IMR-90 (cell line): ENCODE results near the gene TAAR9. TPM values are rescaled to one million over a fixed set of nuclear protein-coding genes. Genes with fewer than 3 reads are reported as not detected.

Source experiments
- ATAC-seq: fragments of 200-7000 bp; cut with Tn5 transposase; 2 replicates; pipeline ENCODE4 v1.9.1; 2020; ENCODE audit warnings: low read depth, mild to moderate bottlenecking, moderate library complexity
- Bru-seq: library from RNA; stranded (reverse); fragments of 400-500 nt; gene quantifications from one replicate; lab custom pipeline; 2021; lab: Mats Ljungman, UMichigan
- BruChase-seq, 2 experiments: library from RNA; stranded (reverse); fragments of 400-500 nt; gene quantifications; one replicate each; lab custom pipeline; 2021; lab: Mats Ljungman, UMichigan
- BruUV-seq: library from RNA; stranded (reverse); fragments of 400-500 nt; replicated peaks from 2 replicates; lab custom pipeline; 2021; lab: Mats Ljungman, UMichigan
- CTCF ChIA-PET: fragments of 300-600 bp; formaldehyde crosslinking; extraction: SDS; loops from one replicate; lab custom pipeline; 2021; ENCODE audit warnings: antibody characterized with exemption; lab: Yijun Ruan, JAX
- POLR2A ChIA-PET: fragments of 300-600 bp; sonication (Branson Sonifier 250); formaldehyde crosslinking; loops from one replicate; lab custom pipeline; 2022; ENCODE audit warnings: antibody characterized with exemption; ENCODE audit not compliant: unreplicated experiment; lab: Charles Lee
- DNase-seq: peaks from one replicate; pipeline ENCODE4 v3.0.0; 2013
- H2AFZ ChIP-seq: replicated peaks from 2 replicates; pipeline ENCODE3; 2013; ENCODE audit warnings: low read length, mild to moderate bottlenecking; ENCODE audit not compliant: poor library complexity
- H2AK5ac ChIP-seq: 2 replicates; pipeline ENCODE4 v1.6.1; 2013; ENCODE audit warnings: low read depth, low read length, inconsistent platforms
- H2AK9ac ChIP-seq: replicated peaks from 2 replicates; pipeline ENCODE3; 2013; ENCODE audit warnings: mild to moderate bottlenecking, low read depth, low read length, moderate library complexity; ENCODE audit not compliant: poor library complexity
- H2BK120ac ChIP-seq: 2 replicates; pipeline ENCODE4 v1.6.1; 2013; ENCODE audit warnings: low read depth, low read length, inconsistent platforms
- H2BK15ac ChIP-seq: 3 replicates; pipeline ENCODE4 v1.6.1; 2013; ENCODE audit warnings: low read depth, low read length, inconsistent platforms
- H2BK20ac ChIP-seq: 2 replicates; pipeline ENCODE4 v1.6.1; 2013; ENCODE audit warnings: low read depth, mild to moderate bottlenecking, inconsistent platforms, low read length, moderate library complexity
- H2BK5ac ChIP-seq: 2 replicates; pipeline ENCODE4 v1.6.1; 2013; ENCODE audit warnings: mild to moderate bottlenecking, low read depth, low read length, inconsistent platforms; ENCODE audit not compliant: poor library complexity, severe bottlenecking
- H3K14ac ChIP-seq: replicated peaks from 2 replicates; pipeline ENCODE4 v1.6.1; 2013; ENCODE audit warnings: low read depth, low read length, inconsistent platforms
- H3K18ac ChIP-seq: 2 replicates; pipeline ENCODE4 v1.6.1; 2013; ENCODE audit warnings: low read depth, low read length, control low read depth
- H3K23ac ChIP-seq: 2 replicates; pipeline ENCODE4 v1.6.1; 2013; ENCODE audit warnings: low read depth, low read length, inconsistent platforms
- H3K27ac ChIP-seq: 2 replicates; pipeline ENCODE4 v1.5.1; 2013; ENCODE audit warnings: mild to moderate bottlenecking, control low read depth, low read length; ENCODE audit not compliant: insufficient read depth
- H3K27me3 ChIP-seq: 2 replicates; pipeline ENCODE4 v1.6.1; 2013; ENCODE audit warnings: low read length; ENCODE audit not compliant: control insufficient read depth, insufficient read depth
- H3K36me3 ChIP-seq: 2 replicates; pipeline ENCODE4 v1.6.1; 2013; ENCODE audit warnings: low read length, mixed read lengths; ENCODE audit not compliant: control insufficient read depth, insufficient read depth
- H3K4ac ChIP-seq: 2 replicates; pipeline ENCODE4 v1.6.1; 2013; ENCODE audit warnings: low read depth, low read length, inconsistent platforms
- H3K4me1 ChIP-seq: 2 replicates; pipeline ENCODE4 v1.6.1; 2013; ENCODE audit warnings: low read length, mixed read lengths; ENCODE audit not compliant: control insufficient read depth, insufficient read depth
- H3K4me2 ChIP-seq: 2 replicates; pipeline ENCODE4 v1.6.1; 2013; ENCODE audit warnings: low read depth, mild to moderate bottlenecking, control low read depth, low read length, moderate library complexity
- H3K4me3 ChIP-seq: 2 replicates; pipeline ENCODE4 v1.5.1; 2013; ENCODE audit warnings: low read depth, mild to moderate bottlenecking, control low read depth, low read length, moderate library complexity; ENCODE audit not compliant: insufficient read depth
- H3K56ac ChIP-seq: 2 replicates; pipeline ENCODE4 v1.6.1; 2013; ENCODE audit warnings: low read length, inconsistent platforms; ENCODE audit not compliant: insufficient read depth; ENCODE audit errors: extremely low read depth
- H3K79me1 ChIP-seq, 2 experiments: 2 replicates each; pipeline ENCODE4 v1.6.1; 2013; ENCODE audit warnings: low read length in 2 of 2, inconsistent platforms in 1 of 2, low read depth in 1 of 2
- H3K9ac ChIP-seq: 2 replicates; pipeline ENCODE4 v1.6.1; 2013; ENCODE audit warnings: low read depth, low read length, control low read depth
- H3K9me1 ChIP-seq: 2 replicates; pipeline ENCODE4 v1.6.1; 2013; ENCODE audit warnings: low read length, inconsistent platforms; ENCODE audit not compliant: insufficient read depth
- H3K9me3 ChIP-seq: 2 replicates; pipeline ENCODE4 v1.6.1; 2013; ENCODE audit warnings: low read length; ENCODE audit not compliant: control insufficient read depth, insufficient read depth
- H4K20me1 ChIP-seq: 2 replicates; pipeline ENCODE4 v1.6.1; 2013; ENCODE audit warnings: low read length, inconsistent platforms; ENCODE audit not compliant: insufficient read depth
- H4K5ac ChIP-seq: 2 replicates; pipeline ENCODE4 v1.6.1; 2013; ENCODE audit warnings: mild to moderate bottlenecking, low read depth, low read length, control low read depth
- H4K8ac ChIP-seq, 2 experiments: 2 replicates each; pipeline ENCODE4 v1.6.1; 2013; ENCODE audit warnings: low read depth in 2 of 2, low read length in 2 of 2, control low read depth in 1 of 2, inconsistent platforms in 1 of 2
- H4K91ac ChIP-seq: 2 replicates; pipeline ENCODE4 v1.6.1; 2013; ENCODE audit warnings: low read depth, low read length, inconsistent platforms; ENCODE audit not compliant: insufficient read depth
- POLR2A ChIP-seq: IDR thresholded peaks from 2 replicates; pipeline ENCODE4 v1.6.1; 2012; ENCODE audit warnings: mild to moderate bottlenecking, low read depth, low read length
- RFX5 ChIP-seq: IDR thresholded peaks from 2 replicates; pipeline ENCODE4 v1.8.0; 2012; ENCODE audit warnings: low read depth, mild to moderate bottlenecking, low read length, moderate library complexity
- SMC3 ChIP-seq: fragments of 150-350 bp; IDR thresholded peaks from 2 replicates; pipeline ENCODE4 v1.6.1; 2016; ENCODE audit warnings: low read depth, mild to moderate bottlenecking, antibody characterized with exemption, low read length, moderate library complexity
- WGBS, 2 experiments: methylation state at CpG; one replicate each; pipeline versions ENCODE4 v1.1.5 to v1.1.7; 2013; ENCODE audit warnings: missing lambda C conversion rate in 2 of 2; ENCODE audit not compliant: insufficient read length in 1 of 2; ENCODE audit errors: extremely low coverage in 2 of 2; 5-methylcytosine and 5-hydroxymethylcytosine counted together
- dilution Hi-C: fragments of 300-500 bp; cut with HindIII; formaldehyde crosslinking; loops from one replicate; pipeline ENCODE4 v1.14.3; 2018; ENCODE audit warnings: low sequenced_read_pairs; ENCODE audit not compliant: unreplicated experiment
- in situ Hi-C: fragments of 300-500 bp; cut with MboI; formaldehyde crosslinking; loops from 3 replicates; pipeline ENCODE4 v1.14.3; 2019; ENCODE audit warnings: low sequenced_read_pairs, inconsistent platforms, mixed read lengths
- intact Hi-C: fragments of 100-400 bp; cut with micrococcal nuclease; formaldehyde crosslinking; loops from 2 replicates; pipeline ENCODE4 v1.10.0; 2022
- long read RNA-seq: library from polyadenylated mRNA; unstranded; transcript quantifications from one replicate; pipeline ENCODE4 v2.0.0, GENCODE V29; 2021; ENCODE audit not compliant: unreplicated experiment
- polyA plus RNA-seq, 3 experiments: library from polyadenylated mRNA; depleted of rRNA; stranded (reverse); fragments of >200 nt; gene quantifications; 2 replicates each; pipeline ENCODE4 v1.2.3, GENCODE V29; 2012; ENCODE audit warnings: low replicate concordance in 1 of 3
- total RNA-seq: library from RNA; depleted of rRNA; stranded (reverse); fragments of >200 nt; gene quantifications from 2 replicates; pipeline ENCODE4 v1.2.3, GENCODE V29; 2012; rRNA removed
- TF ChIP-seq, protein P1 (sequence below): fragments of 150-350 bp; IDR thresholded peaks from 2 replicates; pipeline ENCODE4 v1.6.1; 2016; ENCODE audit warnings: low read depth, mild to moderate bottlenecking, low read length, moderate library complexity, borderline replicate concordance
- TF ChIP-seq, protein P2 (sequence below): fragments of 150-350 bp; IDR thresholded peaks from 2 replicates; pipeline ENCODE4 v1.6.1; 2017; ENCODE audit warnings: mild to moderate bottlenecking, antibody characterized with exemption, low read length, low read depth

The TAAR9 gene, protein sequence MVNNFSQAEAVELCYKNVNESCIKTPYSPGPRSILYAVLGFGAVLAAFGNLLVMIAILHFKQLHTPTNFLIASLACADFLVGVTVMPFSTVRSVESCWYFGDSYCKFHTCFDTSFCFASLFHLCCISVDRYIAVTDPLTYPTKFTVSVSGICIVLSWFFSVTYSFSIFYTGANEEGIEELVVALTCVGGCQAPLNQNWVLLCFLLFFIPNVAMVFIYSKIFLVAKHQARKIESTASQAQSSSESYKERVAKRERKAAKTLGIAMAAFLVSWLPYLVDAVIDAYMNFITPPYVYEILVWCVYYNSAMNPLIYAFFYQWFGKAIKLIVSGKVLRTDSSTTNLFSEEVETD
- total RNA-seq: not detected in 2 replicates
- not detected in 2 replicates for polyA plus RNA-seq (2012; rRNA removed)
- not detected in 2 replicates for polyA plus RNA-seq (2012; cell fraction: cytosol; rRNA removed)
- not detected in 2 replicates for polyA plus RNA-seq (2012; cell fraction: nucleus; rRNA removed; ENCODE audit: low replicate concordance)
- Bru-seq, nascent RNA: not detected
- BruChase-seq, experiment 1, labeled RNA remaining after a 6-hour chase: not detected
- BruChase-seq, experiment 2, labeled RNA remaining after a 2-hour chase: not detected
- long read RNA-seq: 0 reads

GRCh38 chr6:132537977-132538376 is at the start of gene TAAR9:
Gene TAAR9, plus strand, starts transcription at chr6:132538277. Its CDS starts 13 bp downstream, at chr6:132538290.
- no peaks in the 10 kb centered on the region for H3K36me3 ChIP-seq
- H4K5ac ChIP-seq: no peak within 1 kb of the TSS
- no peak within 1 kb of the TSS for H4K91ac ChIP-seq
- no TSS peak for BruUV-seq
- no peak within 1 kb of the TSS for H3K4me3 ChIP-seq
- no peak within 1 kb of the TSS for H2BK5ac ChIP-seq
- no CpG with 5 or more reads among the region's 4 CpGs for WGBS, 2 experiments
- ATAC-seq: no peak
- H3K27ac ChIP-seq: no peak within 1 kb of the TSS
- no peak within 1 kb of the TSS for H3K4ac ChIP-seq
- no peak within 1 kb of the TSS for H2AFZ ChIP-seq
- H3K9ac ChIP-seq: no peak within 1 kb of the TSS
- H3K14ac ChIP-seq: no peak within 1 kb of the TSS
- no peaks in the 10 kb centered on the region for H3K9me3 ChIP-seq
- H2BK20ac ChIP-seq: no peak within 1 kb of the TSS
- H3K4me1 ChIP-seq: no peaks in the 10 kb centered on the region
- ChIA-PET CTCF (no interaction called here), POLR2A (no interaction called here)
- no peaks in the 10 kb centered on the region for H3K79me1 ChIP-seq
- no peak within 1 kb of the TSS for H2AK9ac ChIP-seq
- H3K4me2 ChIP-seq: no peak within 1 kb of the TSS
- intact Hi-C loops (no loop called here), dilution Hi-C loops (no loop called here), in situ Hi-C loops (loop anchor here (10.0 kb wide), 1 partner anchor 237 kb away; no protein-coding TSS in a partner anchor)
- H4K8ac ChIP-seq: no peak within 1 kb of the TSS
- H3K23ac ChIP-seq: no peak within 1 kb of the TSS
- peaks cover 20% of the 10 kb centered on the region for H3K27me3 ChIP-seq
- H3K56ac ChIP-seq: no peak within 1 kb of the TSS
- no peak for TF ChIP-seq RFX5
- no peak for TF ChIP-seq SMC3
- TF ChIP-seq, protein P1, sequence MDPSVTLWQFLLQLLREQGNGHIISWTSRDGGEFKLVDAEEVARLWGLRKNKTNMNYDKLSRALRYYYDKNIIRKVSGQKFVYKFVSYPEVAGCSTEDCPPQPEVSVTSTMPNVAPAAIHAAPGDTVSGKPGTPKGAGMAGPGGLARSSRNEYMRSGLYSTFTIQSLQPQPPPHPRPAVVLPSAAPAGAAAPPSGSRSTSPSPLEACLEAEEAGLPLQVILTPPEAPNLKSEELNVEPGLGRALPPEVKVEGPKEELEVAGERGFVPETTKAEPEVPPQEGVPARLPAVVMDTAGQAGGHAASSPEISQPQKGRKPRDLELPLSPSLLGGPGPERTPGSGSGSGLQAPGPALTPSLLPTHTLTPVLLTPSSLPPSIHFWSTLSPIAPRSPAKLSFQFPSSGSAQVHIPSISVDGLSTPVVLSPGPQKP: no peak
- TF ChIP-seq POLR2A: no peak
- TF ChIP-seq, protein P2, sequence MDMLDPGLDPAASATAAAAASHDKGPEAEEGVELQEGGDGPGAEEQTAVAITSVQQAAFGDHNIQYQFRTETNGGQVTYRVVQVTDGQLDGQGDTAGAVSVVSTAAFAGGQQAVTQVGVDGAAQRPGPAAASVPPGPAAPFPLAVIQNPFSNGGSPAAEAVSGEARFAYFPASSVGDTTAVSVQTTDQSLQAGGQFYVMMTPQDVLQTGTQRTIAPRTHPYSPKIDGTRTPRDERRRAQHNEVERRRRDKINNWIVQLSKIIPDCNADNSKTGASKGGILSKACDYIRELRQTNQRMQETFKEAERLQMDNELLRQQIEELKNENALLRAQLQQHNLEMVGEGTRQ: no peak
- no peak within 1 kb of the TSS for H2AK5ac ChIP-seq
- no peaks in the 10 kb centered on the region for H4K20me1 ChIP-seq
- H2BK120ac ChIP-seq: no peak within 1 kb of the TSS
- H3K9me1 ChIP-seq: no peaks in the 10 kb centered on the region
- H2BK15ac ChIP-seq: no peak within 1 kb of the TSS
- DNase-seq: no peak
- H3K18ac ChIP-seq: no peak within 1 kb of the TSS
